Activated T-cell treated with anti-CD3 and anti-CD28 coated beads for 4 hours (primary cell): Measurements from ENCODE around the gene ING3.

Experiments
- DNase-seq: peaks from one replicate; pipeline ENCODE4 v3.0.0-alpha.2; 2020

The ING3 gene

GRCh38 chr7:120950539-120951308 lies at the start of gene ING3:
TSS of gene ING3 (plus strand) at chr7:120950777. CDS start at chr7:120950897, 120 bp downstream.
- peak; percentile 98 for DNase-seq

- no peak for DNase-seq
These were observed 35.1 kb upstream of the ING3 start for GRCh38 chr7:120915314-120916105.

GRCh38 chr7:120916121-120916520 lies 34.5 kb upstream of the ING3 start:
- no peak for DNase-seq

GRCh38 chr7:120916538-120916937 lies 34.0 kb upstream of the ING3 start:
- no peak for DNase-seq

- DNase-seq = no peak
These were observed 31.1 kb upstream of the ING3 start for GRCh38 chr7:120919466-120919865.

GRCh38 chr7:120920034-120920433 lies 30.5 kb upstream of the ING3 start:
- no peak for DNase-seq

- DNase-seq = no peak
These were observed 29.8 kb upstream of the ING3 start for GRCh38 chr7:120920591-120921274.

- no peak for DNase-seq
These were observed 25.7 kb upstream of the ING3 start for GRCh38 chr7:120924837-120925236.

GRCh38 chr7:120925392-120925791 lies 25.2 kb upstream of the ING3 start:
- no peak for DNase-seq

GRCh38 chr7:120926943-120927346 lies 23.6 kb upstream of the ING3 start:
- no peak for DNase-seq

- no peak for DNase-seq
These were observed 23.0 kb upstream of the ING3 start for GRCh38 chr7:120927454-120928103.

- no peak for DNase-seq
These were observed 19.3 kb upstream of the ING3 start for GRCh38 chr7:120931243-120931642.

GRCh38 chr7:120933475-120933874 lies 17.1 kb upstream of the ING3 start:
- DNase-seq = no peak

GRCh38 chr7:120939345-120939744 lies 11.2 kb upstream of the ING3 start:
- no peak for DNase-seq

GRCh38 chr7:120941064-120941463 lies 9.5 kb upstream of the ING3 start:
- DNase-seq = no peak

GRCh38 chr7:120941856-120942255 lies 8.7 kb upstream of the ING3 start:
- DNase-seq = no peak

GRCh38 chr7:120942861-120943260 lies 7.7 kb upstream of the ING3 start:
- no peak for DNase-seq

GRCh38 chr7:120944826-120945562 lies 5.6 kb upstream of the ING3 start:
- no peak for DNase-seq

GRCh38 chr7:120947980-120948379 lies 2.6 kb upstream of the ING3 start:
- no peak for DNase-seq

- DNase-seq = no peak
These were observed 1.1 kb upstream of the ING3 start for GRCh38 chr7:120949393-120949911.

GRCh38 chr7:120949998-120950538 lies 509 bp upstream of the ING3 start:
- DNase-seq = no peak

GRCh38 chr7:120951309-120951699 lies 727 bp downstream of the ING3 start:
- no peak for DNase-seq
